ENCODE data around the gene RAMACL.
A peak's percentile ranks its signal among the peaks of the same experiment; 100 is the strongest.
"Not testable (repeated sequence)": the region's sequence is repeated elsewhere in the genome, so short reads cannot be mapped to it uniquely, and the experiment has no call there.

RAMACL gene

DNA sequence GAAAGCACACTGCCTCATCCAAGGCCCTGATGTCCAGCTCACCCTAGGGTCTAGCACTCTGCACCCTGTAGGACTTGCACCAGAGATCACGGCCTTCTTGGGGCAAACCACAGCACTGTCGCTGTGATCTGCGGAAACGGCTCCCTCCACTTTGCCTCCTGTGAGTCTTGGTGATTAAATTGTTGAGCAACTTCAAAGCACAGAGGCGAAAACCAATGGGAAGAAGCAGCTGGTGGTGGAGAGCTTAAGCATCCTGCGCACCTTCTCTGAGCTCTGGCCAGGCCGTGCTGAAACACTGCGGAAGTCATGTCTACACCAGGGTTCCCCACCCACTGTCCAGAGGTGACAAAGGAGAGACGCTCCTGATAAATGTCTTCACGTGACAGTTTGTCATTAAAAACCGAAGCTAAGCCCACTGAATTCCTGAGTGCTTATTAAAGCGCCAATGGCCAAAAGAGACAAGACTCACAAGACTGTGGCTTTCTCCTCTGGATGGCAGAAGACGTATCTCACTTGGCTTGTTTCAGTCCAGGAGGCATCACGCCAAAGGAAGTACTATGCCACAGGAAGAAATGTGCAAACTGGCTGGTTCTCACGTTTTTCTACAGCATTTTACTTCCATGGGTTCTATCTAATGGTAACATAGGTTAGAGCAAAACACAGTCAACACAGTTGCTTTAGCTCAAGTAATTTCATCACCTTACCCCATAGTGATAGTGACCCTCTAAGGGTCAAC, 3.1 kb downstream of the RAMACL start:
- H3K4me1 ChIP-seq (ENCODE audit: control insufficient read depth, insufficient read depth, low read length): no peaks in the 10 kb centered on the region; the same call in 1 of the 2 replicates
- H3K27ac ChIP-seq (ENCODE audit: extremely low read depth, low read depth, low read length): no peak overlapping the region
- TF ChIP-seq SP7 (tag by site-specific recombination; IDR thresholded peaks at IDR 0.05): peak; percentile 0; the same call in 1 of the 2 replicates
- 0 out of 2 replicates have a peak, but pooled peaks have one; percentile 27 for TF ChIP-seq TRIM28 (IDR thresholded peaks at IDR 0.05; ENCODE audit: borderline replicate concordance, low read length)
- no peak for TF ChIP-seq ZNF366 (tag by site-specific recombination; conservative IDR thresholded peaks at IDR 0.05)
- TF ChIP-seq ZNF785 (tag by site-specific recombination; IDR thresholded peaks at IDR 0.05): no peak
- H3K36me3 ChIP-seq (ENCODE audit: control insufficient read depth in 2 of 2, insufficient read depth in 1 of 2, low read length in 2 of 2): no peaks in the 10 kb centered on the region
- POLR2A ChIA-PET: interaction anchor here (1.6 kb wide), 1 partner anchor 44 kb away, joined by 5 read pairs; the partner anchor contains the start of gene RPS6KA2
- no peaks in the 10 kb centered on the region for H3K9me3 ChIP-seq (ENCODE audit: control insufficient read depth, insufficient read depth, low read depth, low read length)
- CTCF ChIA-PET: interaction anchor here (0.7 to 1.5 kb wide), 3 partner anchors 30 to 307 kb away, joined by 3 to 5 read pairs (median 4); no protein-coding TSS in a partner anchor
- no peak overlapping the region for H3K4me3 ChIP-seq (ENCODE audit: low read depth, low read length)

DNA sequence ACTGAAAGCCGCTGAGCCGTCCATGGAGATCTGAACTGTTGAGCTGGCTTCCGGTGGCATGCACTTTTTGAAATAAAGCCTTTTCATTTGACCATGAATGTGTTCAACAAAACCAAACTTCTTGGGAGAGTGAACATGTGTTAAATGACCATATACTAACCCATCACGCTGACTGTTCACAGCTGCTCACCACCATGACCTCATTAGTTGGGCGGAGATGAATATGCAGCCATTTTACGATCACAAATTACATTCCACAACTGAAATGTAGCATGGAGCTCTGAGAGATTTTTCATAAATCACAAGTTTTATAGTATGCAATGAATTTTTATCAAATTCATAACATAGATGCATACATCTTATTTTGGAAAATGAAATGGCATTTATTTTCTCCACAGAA, 4.2 kb downstream of the RAMACL start:
- POLR2A ChIA-PET: no interaction called here
- CTCF ChIA-PET: interaction anchor here (0.7 to 1.2 kb wide), 2 partner anchors 33 to 477 kb away, joined by 3 to 5 read pairs; no protein-coding TSS in a partner anchor

DNA sequence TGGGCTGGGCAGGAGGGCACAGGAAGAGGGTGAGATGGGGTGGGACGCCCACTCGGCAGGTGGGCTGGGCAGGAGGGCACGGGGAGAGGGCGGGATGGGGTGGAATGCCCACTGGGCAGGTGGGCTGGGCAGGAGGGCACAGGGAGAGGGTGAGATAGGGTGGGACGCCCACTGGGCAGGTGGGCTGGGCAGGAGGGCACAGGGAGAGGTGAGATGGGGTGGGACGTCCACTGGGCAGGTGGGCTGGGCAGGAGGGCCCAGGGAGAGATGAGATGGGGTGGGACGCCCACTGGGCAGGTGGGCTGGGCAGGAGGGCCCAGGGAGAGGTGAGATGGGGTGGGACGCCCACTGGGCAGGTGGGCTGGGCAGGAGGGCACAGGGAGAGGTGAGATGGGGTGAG, 4.7 kb downstream of the RAMACL start:
- CTCF ChIA-PET; H3K4me1 ChIP-seq (ENCODE audit: control insufficient read depth, insufficient read depth, low read length); H3K9me3 ChIP-seq (ENCODE audit: control insufficient read depth, insufficient read depth, low read depth, low read length); POLR2A ChIA-PET; H3K36me3 ChIP-seq (ENCODE audit: control insufficient read depth in 2 of 2, insufficient read depth in 1 of 2, low read length in 2 of 2); H3K4me3 ChIP-seq (ENCODE audit: low read depth, low read length); H3K27ac ChIP-seq (ENCODE audit: extremely low read depth, low read depth, low read length): not testable (repeated sequence)

More for the DNA sequence above, 4.2 kb downstream of the RAMACL start:
- no peak overlapping the region for H3K27ac ChIP-seq (ENCODE audit: extremely low read depth, low read depth, low read length)
- H3K9me3 ChIP-seq (ENCODE audit: control insufficient read depth, insufficient read depth, low read depth, low read length): no peaks in the 10 kb centered on the region
- 0 out of 2 replicates have a peak, but pooled peaks have one; percentile 23 for TF ChIP-seq ZEB2 (tag by site-specific recombination; IDR thresholded peaks at IDR 0.05)
- no peak for TF ChIP-seq ZNF768 (tag by site-specific recombination; IDR thresholded peaks at IDR 0.05)
- no peak for TF ChIP-seq HOXC10 (CRISPR knock-in tag; IDR thresholded peaks at IDR 0.05)
- TF ChIP-seq MYNN (tag by site-specific recombination; IDR thresholded peaks at IDR 0.05; ENCODE audit: borderline replicate concordance): no peak
- TF ChIP-seq, protein P1, sequence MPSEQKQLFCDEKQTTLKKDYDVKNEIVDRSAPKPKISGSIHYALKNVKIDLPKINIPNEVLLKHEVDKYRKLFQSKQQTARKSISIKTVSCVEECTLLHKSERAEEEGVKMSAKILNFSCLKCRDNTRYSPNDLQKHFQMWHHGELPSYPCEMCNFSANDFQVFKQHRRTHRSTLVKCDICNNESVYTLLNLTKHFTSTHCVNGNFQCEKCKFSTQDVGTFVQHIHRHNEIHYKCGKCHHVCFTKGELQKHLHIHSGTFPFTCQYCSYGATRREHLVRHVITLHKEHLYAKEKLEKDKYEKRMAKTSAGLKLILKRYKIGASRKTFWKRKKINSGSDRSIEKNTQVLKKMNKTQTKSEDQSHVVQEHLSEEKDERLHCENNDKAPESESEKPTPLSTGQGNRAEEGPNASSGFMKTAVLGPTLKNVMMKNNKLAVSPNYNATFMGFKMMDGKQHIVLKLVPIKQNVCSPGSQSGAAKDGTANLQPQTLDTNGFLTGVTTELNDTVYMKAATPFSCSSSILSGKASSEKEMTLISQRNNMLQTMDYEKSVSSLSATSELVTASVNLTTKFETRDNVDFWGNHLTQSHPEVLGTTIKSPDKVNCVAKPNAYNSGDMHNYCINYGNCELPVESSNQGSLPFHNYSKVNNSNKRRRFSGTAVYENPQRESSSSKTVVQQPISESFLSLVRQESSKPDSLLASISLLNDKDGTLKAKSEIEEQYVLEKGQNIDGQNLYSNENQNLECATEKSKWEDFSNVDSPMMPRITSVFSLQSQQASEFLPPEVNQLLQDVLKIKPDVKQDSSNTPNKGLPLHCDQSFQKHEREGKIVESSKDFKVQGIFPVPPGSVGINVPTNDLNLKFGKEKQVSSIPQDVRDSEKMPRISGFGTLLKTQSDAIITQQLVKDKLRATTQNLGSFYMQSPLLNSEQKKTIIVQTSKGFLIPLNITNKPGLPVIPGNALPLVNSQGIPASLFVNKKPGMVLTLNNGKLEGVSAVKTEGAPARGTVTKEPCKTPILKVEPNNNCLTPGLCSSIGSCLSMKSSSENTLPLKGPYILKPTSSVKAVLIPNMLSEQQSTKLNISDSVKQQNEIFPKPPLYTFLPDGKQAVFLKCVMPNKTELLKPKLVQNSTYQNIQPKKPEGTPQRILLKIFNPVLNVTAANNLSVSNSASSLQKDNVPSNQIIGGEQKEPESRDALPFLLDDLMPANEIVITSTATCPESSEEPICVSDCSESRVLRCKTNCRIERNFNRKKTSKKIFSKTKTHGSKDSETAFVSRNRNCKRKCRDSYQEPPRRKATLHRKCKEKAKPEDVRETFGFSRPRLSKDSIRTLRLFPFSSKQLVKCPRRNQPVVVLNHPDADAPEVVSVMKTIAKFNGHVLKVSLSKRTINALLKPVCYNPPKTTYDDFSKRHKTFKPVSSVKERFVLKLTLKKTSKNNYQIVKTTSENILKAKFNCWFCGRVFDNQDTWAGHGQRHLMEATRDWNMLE (tag by site-specific recombination; conservative IDR thresholded peaks at IDR 0.05; ENCODE audit: low read depth): no peak
- TF ChIP-seq, protein P2, sequence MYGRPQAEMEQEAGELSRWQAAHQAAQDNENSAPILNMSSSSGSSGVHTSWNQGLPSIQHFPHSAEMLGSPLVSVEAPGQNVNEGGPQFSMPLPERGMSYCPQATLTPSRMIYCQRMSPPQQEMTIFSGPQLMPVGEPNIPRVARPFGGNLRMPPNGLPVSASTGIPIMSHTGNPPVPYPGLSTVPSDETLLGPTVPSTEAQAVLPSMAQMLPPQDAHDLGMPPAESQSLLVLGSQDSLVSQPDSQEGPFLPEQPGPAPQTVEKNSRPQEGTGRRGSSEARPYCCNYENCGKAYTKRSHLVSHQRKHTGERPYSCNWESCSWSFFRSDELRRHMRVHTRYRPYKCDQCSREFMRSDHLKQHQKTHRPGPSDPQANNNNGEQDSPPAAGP (tag by site-specific recombination; IDR thresholded peaks at IDR 0.05): 0 out of 2 replicates have a peak, but pooled peaks have one; percentile 25
- no peak for TF ChIP-seq ZNF223 (tag by site-specific recombination; IDR thresholded peaks at IDR 0.05)
- peak; percentile 90 for TF ChIP-seq ZNF664 (tag by site-specific recombination; IDR thresholded peaks at IDR 0.05)
- no peaks in the 10 kb centered on the region for H3K36me3 ChIP-seq (ENCODE audit: control insufficient read depth in 2 of 2, insufficient read depth in 1 of 2, low read length in 2 of 2)
- H3K4me1 ChIP-seq (ENCODE audit: control insufficient read depth, insufficient read depth, low read length): no peaks in the 10 kb centered on the region; the same call in 1 of the 2 replicates
- H3K4me3 ChIP-seq (ENCODE audit: low read depth, low read length): no peak overlapping the region
